CD14-positive monocyte (primary cell): ENCODE measurements around the gene ANKRD31. TPM values are rescaled to one million over a fixed set of nuclear protein-coding genes. Genes with fewer than 3 reads are reported as not detected.

Experiments
- DNase-seq, 3 donors: peaks; one replicate each; pipeline ENCODE4 v3.0.0-alpha.2; 2011 to 2022
- H2AFZ ChIP-seq: 2 replicates; pipeline ENCODE4 v1.6.0; 2012; ENCODE audit warnings: mild to moderate bottlenecking, low read depth, low read length, inconsistent platforms; ENCODE audit not compliant: insufficient read depth, poor library complexity, severe bottlenecking
- H3K27ac ChIP-seq, 2 donors: 1 replicate in 1 of 2; 2 replicates in 1 of 2; pipeline ENCODE4 v1.5.1; 2012 to 2013; ENCODE audit warnings: low read length in 2 of 2, control low read depth in 1 of 2, inconsistent platforms in 1 of 2, low read depth in 1 of 2, mild to moderate bottlenecking in 1 of 2
- H3K27me3 ChIP-seq, 2 donors: one replicate each; pipeline versions ENCODE4 v1.6.0 to v1.6.1; 2011 to 2013; ENCODE audit warnings: low read length in 2 of 2; ENCODE audit not compliant: control insufficient read depth in 2 of 2, insufficient read depth in 2 of 2
- H3K36me3 ChIP-seq, 2 donors: replicated peaks in 1 of 2; 1 replicate in 1 of 2; 2 replicates in 1 of 2; pipeline versions ENCODE4 v1.5.1 to v1.6.1; 2012 to 2013; ENCODE audit warnings: low read length in 2 of 2, control low read depth in 1 of 2, inconsistent platforms in 1 of 2, mild to moderate bottlenecking in 1 of 2; ENCODE audit not compliant: insufficient read depth in 2 of 2, control insufficient read depth in 1 of 2
- H3K4me1 ChIP-seq, 2 donors: 1 replicate in 1 of 2; 2 replicates in 1 of 2; pipeline versions ENCODE4 v1.5.1 to v1.6.1; 2012 to 2013; ENCODE audit warnings: low read length in 2 of 2, control low read depth in 1 of 2, inconsistent platforms in 1 of 2, mild to moderate bottlenecking in 1 of 2, moderate library complexity in 1 of 2; ENCODE audit not compliant: insufficient read depth in 2 of 2, control insufficient read depth in 1 of 2
- H3K4me2 ChIP-seq: replicated peaks from 2 replicates; pipeline ENCODE3; 2012; ENCODE audit warnings: low read length, moderate library complexity, mild to moderate bottlenecking; ENCODE audit not compliant: poor library complexity, severe bottlenecking; ENCODE audit errors: extremely low read depth
- H3K4me3 ChIP-seq, 3 experiments: fragments of 200-600 bp in 1 of 3; sonication (generic) in 1 of 3; replicated peaks in 1 of 3; 1 replicate in 2 of 3; 2 replicates in 1 of 3; pipeline ENCODE4 v1.5.1; 2011 to 2013; ENCODE audit warnings: low read length in 3 of 3, mild to moderate bottlenecking in 3 of 3, control low read depth in 2 of 3, low read depth in 2 of 3, inconsistent platforms in 1 of 3, moderate library complexity in 1 of 3
- H3K79me2 ChIP-seq: 2 replicates; pipeline ENCODE4 v1.6.0; 2012; ENCODE audit warnings: mild to moderate bottlenecking, control low read depth, inconsistent platforms, low read length, moderate library complexity; ENCODE audit not compliant: insufficient read depth
- H3K9ac ChIP-seq: 2 replicates; pipeline ENCODE4 v1.6.0; 2017; ENCODE audit warnings: low read length, mild to moderate bottlenecking; ENCODE audit not compliant: insufficient read depth, poor library complexity, severe bottlenecking
- H3K9me3 ChIP-seq, 2 donors: replicated peaks in 1 of 2; 1 replicate in 1 of 2; 2 replicates in 1 of 2; pipeline versions ENCODE4 v1.5.1 to v1.6.1; 2012 to 2013; ENCODE audit warnings: low read length in 2 of 2, control low read depth in 1 of 2; ENCODE audit not compliant: control insufficient read depth in 1 of 2, insufficient read depth in 1 of 2
- H4K20me1 ChIP-seq: 2 replicates; pipeline ENCODE4 v1.6.0; 2012; ENCODE audit warnings: mild to moderate bottlenecking, low read length, control low read depth, moderate library complexity; ENCODE audit not compliant: insufficient read depth
- H3K27ac Mint-ChIP-seq, 7 donors: one replicate each; pipeline ENCODE4 v1.8.0; 2020; ENCODE audit warnings: mild to moderate bottlenecking in 7 of 7, mixed read lengths in 7 of 7, moderate library complexity in 6 of 7, inconsistent platforms in 2 of 7
- H3K27me3 Mint-ChIP-seq, 3 donors: one replicate each; pipeline ENCODE4 v1.8.0; 2021 to 2022; ENCODE audit warnings: low read depth in 3 of 3, mild to moderate bottlenecking in 3 of 3, mixed read lengths in 3 of 3, moderate library complexity in 3 of 3, inconsistent platforms in 1 of 3
- H3K36me3 Mint-ChIP-seq, 2 donors: one replicate each; pipeline ENCODE4 v1.8.0; 2020; ENCODE audit warnings: mixed read lengths in 2 of 2, inconsistent platforms in 1 of 2, mild to moderate bottlenecking in 1 of 2
- H3K4me1 Mint-ChIP-seq: one replicate; pipeline ENCODE4 v1.8.0; 2020; ENCODE audit warnings: mild to moderate bottlenecking, mixed read lengths
- H3K4me3 Mint-ChIP-seq, 2 donors: one replicate each; pipeline ENCODE4 v1.8.0; 2020; ENCODE audit warnings: mild to moderate bottlenecking in 2 of 2, mixed read lengths in 2 of 2, moderate library complexity in 1 of 2
- H3K9me3 Mint-ChIP-seq, 7 donors: one replicate each; pipeline ENCODE4 v1.8.0; 2020 to 2022; ENCODE audit warnings: mixed read lengths in 7 of 7, mild to moderate bottlenecking in 6 of 7, moderate library complexity in 6 of 7, inconsistent platforms in 2 of 7
- whole genome bisulfite sequencing: methylation state at CpG from one replicate; pipeline ENCODE4 v1.1.5; 2013; ENCODE audit warnings: missing lambda C conversion rate; ENCODE audit not compliant: insufficient coverage; 5-methylcytosine and 5-hydroxymethylcytosine counted together
- intact Hi-C, 2 donors: fragments of 100-400 bp; cut with micrococcal nuclease; formaldehyde crosslinking; loops; one replicate each; pipeline versions ENCODE4 v1.15.0 to v1.15.1; 2023
- polyA plus RNA-seq, 3 donors: library from polyadenylated mRNA; depleted of rRNA in 1 of 3; unstranded in 2 of 3; stranded (reverse) in 1 of 3; fragments of 300-500 nt in 2 of 3; fragments of >200 nt in 1 of 3; fragmentation: Illumina TruSeq in 2 of 3; gene quantifications; 1 replicate in 2 of 3; 2 replicates in 1 of 3; pipeline ENCODE4 v1.2.3, GENCODE V29; 2012 to 2021
- TF ChIP-seq, protein P1 (sequence below): fragments of 200-600 bp; IDR thresholded peaks from one replicate; pipeline ENCODE4 v1.8.0; 2022; ENCODE audit warnings: antibody characterized with exemption, mild to moderate bottlenecking

The ANKRD31 gene
- polyA plus RNA-seq, 3 donors: 0.05 TPM; not detected in 2

DNA sequence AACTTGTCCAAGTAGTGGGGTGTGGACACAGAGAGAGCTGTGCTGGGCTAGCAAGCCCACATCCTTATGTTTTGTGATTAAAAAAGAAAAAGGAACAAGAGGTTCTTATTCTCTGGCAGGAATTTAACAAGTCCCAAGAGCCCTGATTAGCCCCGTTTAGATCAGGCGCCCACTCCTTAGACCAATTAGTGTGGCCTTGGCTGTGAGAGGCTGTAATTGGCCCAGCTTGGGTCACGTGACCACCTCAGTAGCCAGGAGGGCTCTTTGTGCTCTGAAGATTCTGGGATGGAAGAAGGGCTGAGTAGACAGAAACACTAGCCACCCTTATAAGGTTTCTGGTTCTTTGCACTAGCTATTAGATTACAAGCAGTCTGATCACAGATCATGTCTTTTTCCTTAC is 215.5 kb downstream of the ANKRD31 start:
- H3K9me3 Mint-ChIP-seq: peaks cover 0 to 1% (median 0%) of the 10 kb centered on the region in 7 donors
- H3K4me1 ChIP-seq: no peaks in the 10 kb centered on the region
- no peaks in the 10 kb centered on the region for H3K27me3 ChIP-seq

DNA sequence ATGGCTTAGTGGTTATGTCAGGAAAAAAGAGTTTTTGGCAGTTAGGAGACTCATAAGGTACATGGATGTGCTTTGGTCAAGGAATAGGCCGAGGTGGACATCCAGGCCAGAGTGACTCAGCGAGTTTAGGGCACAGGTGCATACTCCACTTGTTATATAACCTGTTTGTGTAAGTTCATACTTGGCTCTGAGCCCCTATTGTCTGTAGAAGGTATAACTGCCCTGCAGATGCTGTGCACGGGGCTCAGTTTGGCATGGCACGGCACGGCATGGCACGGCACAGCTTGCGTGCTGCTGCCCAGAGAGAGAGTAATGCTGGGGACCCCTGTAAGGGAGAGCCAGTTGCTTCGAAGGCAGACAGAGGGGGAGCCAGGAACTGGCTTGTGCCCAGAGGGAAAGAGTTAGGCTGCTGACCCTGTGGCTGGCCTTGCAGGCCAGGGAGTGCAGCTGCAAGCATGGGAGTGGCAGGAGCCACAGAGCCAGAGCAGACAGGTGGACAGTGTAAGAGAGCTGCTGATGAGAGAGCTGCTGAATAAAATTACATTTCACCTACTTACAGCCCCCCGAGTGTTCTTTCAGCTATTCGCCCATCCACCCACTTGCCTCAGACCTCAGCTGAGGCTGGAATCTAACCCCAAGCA is 216.5 kb downstream of the ANKRD31 start:
- H3K9ac ChIP-seq: no peak overlapping the region
- intact Hi-C loops: no loop called here
- no peak overlapping the region for H3K4me3 ChIP-seq
- H3K27me3 Mint-ChIP-seq: peaks cover 0 to 6% (median 0%) of the 10 kb centered on the region in 3 donors
- no peaks in the 10 kb centered on the region for H3K36me3 ChIP-seq
- H3K9me3 Mint-ChIP-seq: peaks cover 0 to 1% (median 0%) of the 10 kb centered on the region in 7 donors
- no peak overlapping the region for H3K27ac ChIP-seq
- no peak overlapping the region for H3K4me3 Mint-ChIP-seq
- no peaks in the 10 kb centered on the region for H3K79me2 ChIP-seq
- H3K27me3 ChIP-seq: no peaks in the 10 kb centered on the region
- 98% methylated on average over 8 of the region's 10 CpGs for WGBS
- no peaks in the 10 kb centered on the region for H4K20me1 ChIP-seq
- H3K4me1 ChIP-seq: no peaks in the 10 kb centered on the region
- no peak overlapping the region for H2AFZ ChIP-seq
- H3K27ac Mint-ChIP-seq: no peak overlapping the region
- H3K9me3 ChIP-seq: no peaks in the 10 kb centered on the region
- TF ChIP-seq, protein P1, sequence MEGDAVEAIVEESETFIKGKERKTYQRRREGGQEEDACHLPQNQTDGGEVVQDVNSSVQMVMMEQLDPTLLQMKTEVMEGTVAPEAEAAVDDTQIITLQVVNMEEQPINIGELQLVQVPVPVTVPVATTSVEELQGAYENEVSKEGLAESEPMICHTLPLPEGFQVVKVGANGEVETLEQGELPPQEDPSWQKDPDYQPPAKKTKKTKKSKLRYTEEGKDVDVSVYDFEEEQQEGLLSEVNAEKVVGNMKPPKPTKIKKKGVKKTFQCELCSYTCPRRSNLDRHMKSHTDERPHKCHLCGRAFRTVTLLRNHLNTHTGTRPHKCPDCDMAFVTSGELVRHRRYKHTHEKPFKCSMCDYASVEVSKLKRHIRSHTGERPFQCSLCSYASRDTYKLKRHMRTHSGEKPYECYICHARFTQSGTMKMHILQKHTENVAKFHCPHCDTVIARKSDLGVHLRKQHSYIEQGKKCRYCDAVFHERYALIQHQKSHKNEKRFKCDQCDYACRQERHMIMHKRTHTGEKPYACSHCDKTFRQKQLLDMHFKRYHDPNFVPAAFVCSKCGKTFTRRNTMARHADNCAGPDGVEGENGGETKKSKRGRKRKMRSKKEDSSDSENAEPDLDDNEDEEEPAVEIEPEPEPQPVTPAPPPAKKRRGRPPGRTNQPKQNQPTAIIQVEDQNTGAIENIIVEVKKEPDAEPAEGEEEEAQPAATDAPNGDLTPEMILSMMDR: no peak
- H3K36me3 Mint-ChIP-seq: no peaks in the 10 kb centered on the region
- H3K4me1 Mint-ChIP-seq: peaks cover 8% of the 10 kb centered on the region
- DNase-seq: no peak
- H3K4me2 ChIP-seq: no peak overlapping the region

More for the DNA sequence above, 215.5 kb downstream of the ANKRD31 start:
- Mint-ChIP-seq H3K4me1 (peaks cover 8% of the 10 kb centered on the region), H3K4me3 (no peak overlapping the region), H3K27me3 (peaks cover 0 to 6% (median 2%) of the 10 kb centered on the region in 3 donors), H3K36me3 (no peaks in the 10 kb centered on the region), H3K27ac (no peak overlapping the region)
- intact Hi-C loops: no loop called here
- Histone ChIP-seq H3K4me2 (no peak overlapping the region), H4K20me1 (no peaks in the 10 kb centered on the region), H3K9ac (no peak overlapping the region), H3K9me3 (no peaks in the 10 kb centered on the region), H3K36me3 (no peaks in the 10 kb centered on the region), H2AFZ (no peak overlapping the region), H3K79me2 (no peaks in the 10 kb centered on the region), H3K27ac (no peak overlapping the region), H3K4me3 (no peak overlapping the region)
- DNase-seq: no peak
- TF ChIP-seq, protein P1: no peak
- whole genome bisulfite sequencing: 60% methylated on average over 2 of the region's 3 CpGs
